ENCODE measurements around the gene CALHM2.

DNA sequence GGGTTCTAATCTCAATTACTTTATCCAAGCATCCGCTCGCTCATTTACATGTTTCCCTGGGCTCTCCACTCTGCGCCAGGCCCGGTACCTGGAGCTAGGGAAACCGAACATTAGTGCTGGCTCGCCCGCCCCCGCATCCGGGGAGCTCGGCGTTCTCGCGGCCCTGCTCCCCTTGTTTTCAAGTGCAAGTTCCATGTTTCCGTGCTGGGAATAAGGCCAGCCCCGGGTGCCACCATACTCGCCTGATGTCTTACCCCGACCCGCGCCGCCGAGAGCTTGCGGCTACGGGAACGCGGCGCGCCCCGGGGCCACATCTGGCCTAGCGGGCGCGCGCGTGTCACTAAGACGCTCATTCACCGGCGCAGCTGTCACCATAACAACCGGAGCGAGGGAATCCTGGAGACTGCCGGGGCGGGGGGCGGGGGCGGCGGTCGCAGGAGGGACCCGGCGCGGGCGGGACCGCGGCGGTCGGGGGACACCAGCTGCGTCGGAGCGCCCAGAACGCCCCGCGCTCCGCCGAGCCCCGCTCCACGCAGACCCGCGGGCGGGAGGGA, 41.3 kb upstream of the CALHM2 start, which contains the start of gene NEURL1:
- TF ChIP-seq, protein P1, sequence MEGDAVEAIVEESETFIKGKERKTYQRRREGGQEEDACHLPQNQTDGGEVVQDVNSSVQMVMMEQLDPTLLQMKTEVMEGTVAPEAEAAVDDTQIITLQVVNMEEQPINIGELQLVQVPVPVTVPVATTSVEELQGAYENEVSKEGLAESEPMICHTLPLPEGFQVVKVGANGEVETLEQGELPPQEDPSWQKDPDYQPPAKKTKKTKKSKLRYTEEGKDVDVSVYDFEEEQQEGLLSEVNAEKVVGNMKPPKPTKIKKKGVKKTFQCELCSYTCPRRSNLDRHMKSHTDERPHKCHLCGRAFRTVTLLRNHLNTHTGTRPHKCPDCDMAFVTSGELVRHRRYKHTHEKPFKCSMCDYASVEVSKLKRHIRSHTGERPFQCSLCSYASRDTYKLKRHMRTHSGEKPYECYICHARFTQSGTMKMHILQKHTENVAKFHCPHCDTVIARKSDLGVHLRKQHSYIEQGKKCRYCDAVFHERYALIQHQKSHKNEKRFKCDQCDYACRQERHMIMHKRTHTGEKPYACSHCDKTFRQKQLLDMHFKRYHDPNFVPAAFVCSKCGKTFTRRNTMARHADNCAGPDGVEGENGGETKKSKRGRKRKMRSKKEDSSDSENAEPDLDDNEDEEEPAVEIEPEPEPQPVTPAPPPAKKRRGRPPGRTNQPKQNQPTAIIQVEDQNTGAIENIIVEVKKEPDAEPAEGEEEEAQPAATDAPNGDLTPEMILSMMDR (IDR thresholded peaks at IDR 0.05): no peak
- TF ChIP-seq POLR2AphosphoS5 (IDR thresholded peaks at IDR 0.05; ENCODE audit: low read depth, low read length) (no peak), TCF7L2 (IDR thresholded peaks at IDR 0.05; ENCODE audit: low read depth, low read length) (no peak)
- TF ChIP-seq, protein P2, sequence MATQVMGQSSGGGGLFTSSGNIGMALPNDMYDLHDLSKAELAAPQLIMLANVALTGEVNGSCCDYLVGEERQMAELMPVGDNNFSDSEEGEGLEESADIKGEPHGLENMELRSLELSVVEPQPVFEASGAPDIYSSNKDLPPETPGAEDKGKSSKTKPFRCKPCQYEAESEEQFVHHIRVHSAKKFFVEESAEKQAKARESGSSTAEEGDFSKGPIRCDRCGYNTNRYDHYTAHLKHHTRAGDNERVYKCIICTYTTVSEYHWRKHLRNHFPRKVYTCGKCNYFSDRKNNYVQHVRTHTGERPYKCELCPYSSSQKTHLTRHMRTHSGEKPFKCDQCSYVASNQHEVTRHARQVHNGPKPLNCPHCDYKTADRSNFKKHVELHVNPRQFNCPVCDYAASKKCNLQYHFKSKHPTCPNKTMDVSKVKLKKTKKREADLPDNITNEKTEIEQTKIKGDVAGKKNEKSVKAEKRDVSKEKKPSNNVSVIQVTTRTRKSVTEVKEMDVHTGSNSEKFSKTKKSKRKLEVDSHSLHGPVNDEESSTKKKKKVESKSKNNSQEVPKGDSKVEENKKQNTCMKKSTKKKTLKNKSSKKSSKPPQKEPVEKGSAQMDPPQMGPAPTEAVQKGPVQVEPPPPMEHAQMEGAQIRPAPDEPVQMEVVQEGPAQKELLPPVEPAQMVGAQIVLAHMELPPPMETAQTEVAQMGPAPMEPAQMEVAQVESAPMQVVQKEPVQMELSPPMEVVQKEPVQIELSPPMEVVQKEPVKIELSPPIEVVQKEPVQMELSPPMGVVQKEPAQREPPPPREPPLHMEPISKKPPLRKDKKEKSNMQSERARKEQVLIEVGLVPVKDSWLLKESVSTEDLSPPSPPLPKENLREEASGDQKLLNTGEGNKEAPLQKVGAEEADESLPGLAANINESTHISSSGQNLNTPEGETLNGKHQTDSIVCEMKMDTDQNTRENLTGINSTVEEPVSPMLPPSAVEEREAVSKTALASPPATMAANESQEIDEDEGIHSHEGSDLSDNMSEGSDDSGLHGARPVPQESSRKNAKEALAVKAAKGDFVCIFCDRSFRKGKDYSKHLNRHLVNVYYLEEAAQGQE (IDR thresholded peaks at IDR 0.05; ENCODE audit: insufficient read depth in 1 of 2, low read depth in 2 of 2, low read length in 1 of 2): no peak

All from Panc1 (cell line).